Transverse colon (tissue), 4 donors: ENCODE measurements around the gene STT3B.

Experiments
- EP300 ChIP-seq: sonication (generic); formaldehyde crosslinking; IDR thresholded peaks from one replicate; pipeline ENCODE4 v1.6.1; 2017; ENCODE audit warnings: antibody characterized with exemption, low read depth
- POLR2A ChIP-seq: fragments of 450-650 bp; IDR thresholded peaks from one replicate; pipeline ENCODE4 v1.6.1; 2016; ENCODE audit warnings: antibody characterized with exemption, mild to moderate bottlenecking, moderate library complexity
- POLR2AphosphoS5 ChIP-seq, 3 donors: sonication (generic); formaldehyde crosslinking; IDR thresholded peaks; one replicate each; pipeline ENCODE4 v1.6.1; 2016; ENCODE audit warnings: antibody characterized with exemption in 3 of 3
- TF ChIP-seq, protein P1 (sequence below), 5 experiments: fragments of 200-600 bp in 3 of 5; fragments of 450-650 bp in 2 of 5; sonication (generic) in 3 of 5; IDR thresholded peaks; 1 replicate in 2 of 5; 2 replicates in 3 of 5; pipeline ENCODE4 v1.5.1; 2016 to 2017; ENCODE audit warnings: antibody characterized with exemption in 5 of 5, inconsistent platforms in 3 of 5, mild to moderate bottlenecking in 2 of 5, moderate library complexity in 1 of 5

DNA sequence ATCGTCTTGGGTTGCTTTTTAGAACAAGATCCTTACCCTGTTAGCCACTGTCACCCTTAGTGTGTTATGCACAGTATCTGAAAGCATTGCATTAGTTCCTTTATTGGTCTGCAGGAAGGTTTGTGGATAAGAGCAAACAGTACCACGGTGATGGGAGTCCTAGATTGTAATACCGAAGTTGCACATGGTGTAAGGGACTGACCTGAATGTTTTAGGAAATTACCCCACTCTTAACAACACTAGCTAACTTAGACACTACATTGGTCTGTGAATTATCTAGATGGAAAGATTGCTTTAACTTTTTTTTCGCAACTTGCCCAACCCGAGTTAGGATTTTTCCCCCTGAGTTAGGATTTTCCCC is 1.3 kb downstream of the STT3B start:
- TF ChIP-seq, protein P1, sequence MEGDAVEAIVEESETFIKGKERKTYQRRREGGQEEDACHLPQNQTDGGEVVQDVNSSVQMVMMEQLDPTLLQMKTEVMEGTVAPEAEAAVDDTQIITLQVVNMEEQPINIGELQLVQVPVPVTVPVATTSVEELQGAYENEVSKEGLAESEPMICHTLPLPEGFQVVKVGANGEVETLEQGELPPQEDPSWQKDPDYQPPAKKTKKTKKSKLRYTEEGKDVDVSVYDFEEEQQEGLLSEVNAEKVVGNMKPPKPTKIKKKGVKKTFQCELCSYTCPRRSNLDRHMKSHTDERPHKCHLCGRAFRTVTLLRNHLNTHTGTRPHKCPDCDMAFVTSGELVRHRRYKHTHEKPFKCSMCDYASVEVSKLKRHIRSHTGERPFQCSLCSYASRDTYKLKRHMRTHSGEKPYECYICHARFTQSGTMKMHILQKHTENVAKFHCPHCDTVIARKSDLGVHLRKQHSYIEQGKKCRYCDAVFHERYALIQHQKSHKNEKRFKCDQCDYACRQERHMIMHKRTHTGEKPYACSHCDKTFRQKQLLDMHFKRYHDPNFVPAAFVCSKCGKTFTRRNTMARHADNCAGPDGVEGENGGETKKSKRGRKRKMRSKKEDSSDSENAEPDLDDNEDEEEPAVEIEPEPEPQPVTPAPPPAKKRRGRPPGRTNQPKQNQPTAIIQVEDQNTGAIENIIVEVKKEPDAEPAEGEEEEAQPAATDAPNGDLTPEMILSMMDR (IDR thresholded peaks at IDR 0.05): no peak
- no peak for TF ChIP-seq POLR2A
- no peak for TF ChIP-seq EP300
- TF ChIP-seq POLR2AphosphoS5 (IDR thresholded peaks at IDR 0.05): peak in 2 of 3 donors; percentile 5 to 32
